ENCODE data around the gene B3GNT7. TPM values are rescaled to one million over a fixed set of nuclear protein-coding genes. Genes with fewer than 3 reads are reported as not detected.
"Not testable (repeated sequence)": the region's sequence is repeated elsewhere in the genome, so short reads cannot be mapped to it uniquely, and the experiment has no call there.

B3GNT7 gene
- total RNA-seq, 1 experiment from 2014 or later: 8.9 TPM

GRCh38 chr2:231374771-231375170 lies 20.7 kb upstream of the B3GNT7 start:
- CTCF ChIA-PET: no interaction called here
- H3K36me3 Mint-ChIP-seq (ENCODE audit: insufficient read depth, unreplicated experiment): peaks cover 8% of the 10 kb centered on the region
- intact Hi-C loops (cut with micrococcal nuclease; ENCODE audit: unreplicated experiment): no loop called here
- no peak overlapping the region for H3K4me3 Mint-ChIP-seq (ENCODE audit: low read depth, unreplicated experiment)
- no peak for DNase-seq
- H3K27ac Mint-ChIP-seq (ENCODE audit: unreplicated experiment): no peak overlapping the region
- peaks cover 12% of the 10 kb centered on the region for H3K4me1 Mint-ChIP-seq (ENCODE audit: low read depth, unreplicated experiment)
- no peak for TF ChIP-seq CTCF (IDR thresholded peaks at IDR 0.05; ENCODE audit: unreplicated experiment)
- no TSS peak for BruUV-seq (replicated peaks)
- no peaks in the 10 kb centered on the region for H3K9me3 Mint-ChIP-seq (ENCODE audit: low read depth, unreplicated experiment)
- no peaks in the 10 kb centered on the region for H3K27me3 Mint-ChIP-seq (ENCODE audit: unreplicated experiment)

GRCh38 chr2:231375994-231376615 lies 19.4 kb upstream of the B3GNT7 start:
- intact Hi-C loops (cut with micrococcal nuclease; ENCODE audit: unreplicated experiment); H3K4me3 Mint-ChIP-seq (ENCODE audit: low read depth, unreplicated experiment); DNase-seq; H3K27ac Mint-ChIP-seq (ENCODE audit: unreplicated experiment); CTCF ChIA-PET; H3K36me3 Mint-ChIP-seq (ENCODE audit: insufficient read depth, unreplicated experiment); BruUV-seq (replicated peaks); H3K9me3 Mint-ChIP-seq (ENCODE audit: low read depth, unreplicated experiment); H3K27me3 Mint-ChIP-seq (ENCODE audit: unreplicated experiment): not testable (repeated sequence)
- H3K4me1 Mint-ChIP-seq (ENCODE audit: low read depth, unreplicated experiment): peaks cover 12% of the 10 kb centered on the region

- Mint-ChIP-seq H3K27ac (ENCODE audit: unreplicated experiment) (peak overlapping the region; percentile 37), H3K9me3 (ENCODE audit: low read depth, unreplicated experiment) (no peaks in the 10 kb centered on the region), H3K4me1 (ENCODE audit: low read depth, unreplicated experiment) (peaks cover 12% of the 10 kb centered on the region), H3K4me3 (ENCODE audit: low read depth, unreplicated experiment) (no peak overlapping the region), H3K27me3 (ENCODE audit: unreplicated experiment) (peaks cover 11% of the 10 kb centered on the region), H3K36me3 (ENCODE audit: insufficient read depth, unreplicated experiment) (peaks cover 3% of the 10 kb centered on the region)
- DNase-seq: no peak
- intact Hi-C loops (cut with micrococcal nuclease; ENCODE audit: unreplicated experiment): no loop called here
- no TSS peak for BruUV-seq (replicated peaks)
- no peak for TF ChIP-seq CTCF (IDR thresholded peaks at IDR 0.05; ENCODE audit: unreplicated experiment)
- CTCF ChIA-PET: no interaction called here
Observed at GRCh38 chr2:231376857-231377256, 18.7 kb upstream of the B3GNT7 start.

GRCh38 chr2:231378026-231378722 lies 17.3 kb upstream of the B3GNT7 start:
- H3K4me1 Mint-ChIP-seq (ENCODE audit: low read depth, unreplicated experiment): peaks cover 12% of the 10 kb centered on the region
- peaks cover 5% of the 10 kb centered on the region for H3K36me3 Mint-ChIP-seq (ENCODE audit: insufficient read depth, unreplicated experiment)
- peaks cover 15% of the 10 kb centered on the region for H3K27me3 Mint-ChIP-seq (ENCODE audit: unreplicated experiment)
- peak; percentile 47 for DNase-seq
- no peak for TF ChIP-seq CTCF (IDR thresholded peaks at IDR 0.05; ENCODE audit: unreplicated experiment)
- intact Hi-C loops (cut with micrococcal nuclease; ENCODE audit: unreplicated experiment): no loop called here
- no peaks in the 10 kb centered on the region for H3K9me3 Mint-ChIP-seq (ENCODE audit: low read depth, unreplicated experiment)
- CTCF ChIA-PET: interaction anchor here (1.2 kb wide), 1 partner anchor 9 kb away, joined by 7 read pairs; no protein-coding TSS in a partner anchor
- H3K4me3 Mint-ChIP-seq (ENCODE audit: low read depth, unreplicated experiment): no peak overlapping the region
- H3K27ac Mint-ChIP-seq (ENCODE audit: unreplicated experiment): peak overlapping the region; percentile 11
- no TSS peak for BruUV-seq (replicated peaks)
